ENCODE results near the gene STH.
"Not testable (repeated sequence)": the region's sequence is repeated elsewhere in the genome, so short reads cannot be mapped to it uniquely, and the experiment has no call there.

The STH gene

DNA sequence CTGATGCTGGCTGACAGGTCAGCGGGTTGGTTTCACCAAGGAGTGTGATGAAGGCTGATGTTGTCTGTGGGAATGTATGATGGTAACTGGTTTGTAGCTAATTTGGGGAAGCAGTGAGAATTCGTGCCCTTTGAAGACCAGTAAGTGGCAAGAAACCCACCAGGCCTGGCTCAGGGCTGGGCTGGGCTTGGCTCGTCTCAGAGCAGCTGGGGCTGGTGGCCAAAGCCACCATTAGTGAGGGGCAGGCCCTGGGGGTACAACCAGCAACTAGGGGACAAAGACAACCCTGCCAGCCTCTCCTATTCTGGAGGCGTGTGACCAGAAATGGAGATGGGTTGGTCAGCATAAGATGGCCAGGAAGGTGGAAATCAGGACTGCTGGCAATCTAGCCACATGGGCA lies 13.0 kb upstream of the STH start:
- no peak for ATAC-seq

DNA sequence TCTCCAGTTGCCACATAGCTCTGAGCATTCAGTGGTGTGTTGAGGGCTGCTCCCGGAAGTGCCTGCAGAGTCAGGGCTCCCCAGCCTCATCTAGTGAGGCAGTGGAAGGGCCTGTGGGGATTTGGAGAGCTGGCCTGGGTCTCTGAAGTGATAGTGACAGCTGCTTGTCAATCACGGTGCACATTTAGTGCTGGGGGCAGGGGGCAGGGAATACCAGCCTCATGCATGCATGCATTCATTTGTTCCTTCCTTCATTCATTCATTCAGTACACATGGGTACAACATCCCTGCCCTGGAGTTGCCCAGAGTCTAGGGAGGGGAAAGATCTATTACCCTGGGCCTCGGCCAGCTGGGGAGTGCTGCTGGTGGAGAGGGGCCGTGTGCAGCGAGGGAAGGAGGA lies 11.3 kb upstream of the STH start:
- no peak for ATAC-seq

DNA sequence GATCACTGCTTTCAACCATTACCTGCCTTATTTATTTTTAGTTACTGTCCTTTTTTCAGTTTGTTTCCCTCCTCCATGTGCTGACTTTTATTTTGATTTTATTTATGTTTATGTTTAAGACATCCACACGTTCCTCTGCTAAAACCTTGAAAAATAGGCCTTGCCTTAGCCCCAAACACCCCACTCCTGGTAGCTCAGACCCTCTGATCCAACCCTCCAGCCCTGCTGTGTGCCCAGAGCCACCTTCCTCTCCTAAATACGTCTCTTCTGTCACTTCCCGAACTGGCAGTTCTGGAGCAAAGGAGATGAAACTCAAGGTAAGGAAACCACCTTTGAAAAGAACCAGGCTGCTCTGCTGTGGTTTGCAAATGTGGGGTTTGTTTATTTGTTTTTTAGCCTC lies 9.3 kb upstream of the STH start:
- no peak for ATAC-seq

DNA sequence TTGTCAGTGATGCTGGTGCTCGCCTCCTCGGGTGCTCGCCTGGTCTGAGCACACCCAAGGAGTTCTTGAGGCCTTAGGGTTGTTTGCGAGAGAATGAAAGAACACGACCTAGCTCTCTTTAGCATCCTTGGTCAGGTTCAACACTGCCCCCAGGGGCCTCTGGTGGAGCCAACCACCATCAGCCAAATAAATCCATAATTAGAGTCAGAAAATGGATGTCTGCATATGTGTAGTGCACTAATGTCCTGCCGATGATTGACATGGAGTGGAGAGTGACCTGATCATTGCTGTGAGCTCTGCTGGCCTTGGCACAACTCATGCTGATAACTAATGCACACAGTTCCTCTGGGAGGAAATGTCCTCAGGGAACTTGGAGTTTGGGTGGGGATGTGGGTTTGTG lies 8.2 kb upstream of the STH start:
- ATAC-seq, result no peak

DNA sequence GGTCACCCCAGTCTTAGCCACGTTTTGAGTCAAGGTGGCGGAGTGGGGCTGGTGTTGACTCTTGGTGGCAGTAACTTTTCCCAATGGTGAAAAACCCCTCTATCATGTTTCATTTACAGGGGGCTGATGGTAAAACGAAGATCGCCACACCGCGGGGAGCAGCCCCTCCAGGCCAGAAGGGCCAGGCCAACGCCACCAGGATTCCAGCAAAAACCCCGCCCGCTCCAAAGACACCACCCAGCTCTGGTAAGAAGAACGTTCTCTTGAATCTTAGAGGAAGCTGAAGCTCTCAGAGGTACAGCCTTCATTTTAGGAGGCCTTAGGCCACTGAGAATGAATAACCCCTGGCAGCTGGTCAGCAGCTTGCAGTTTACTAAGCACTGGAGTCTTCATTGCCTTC lies 7.7 kb upstream of the STH start:
- ATAC-seq, result no peak

DNA sequence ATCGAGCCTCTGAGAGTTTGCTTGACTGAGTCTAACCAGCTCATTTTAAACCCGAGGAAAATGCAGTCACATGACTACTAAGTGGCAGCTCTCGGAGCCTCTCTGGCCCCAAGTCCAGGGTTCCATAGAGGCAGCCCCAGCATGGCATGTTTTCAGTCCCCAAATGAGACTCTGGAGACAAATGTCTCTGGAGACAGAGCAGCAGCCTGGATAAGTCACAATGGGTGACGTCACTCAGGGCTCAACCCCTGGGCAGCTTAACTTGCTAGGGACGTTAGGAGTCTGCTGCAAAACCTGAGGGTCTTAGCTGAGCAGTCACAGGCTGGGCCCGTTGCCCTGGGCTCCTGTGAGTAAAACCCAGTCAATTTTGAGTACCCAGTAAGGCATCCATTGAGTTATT lies 6.9 kb upstream of the STH start:
- ATAC-seq, result no peak

DNA sequence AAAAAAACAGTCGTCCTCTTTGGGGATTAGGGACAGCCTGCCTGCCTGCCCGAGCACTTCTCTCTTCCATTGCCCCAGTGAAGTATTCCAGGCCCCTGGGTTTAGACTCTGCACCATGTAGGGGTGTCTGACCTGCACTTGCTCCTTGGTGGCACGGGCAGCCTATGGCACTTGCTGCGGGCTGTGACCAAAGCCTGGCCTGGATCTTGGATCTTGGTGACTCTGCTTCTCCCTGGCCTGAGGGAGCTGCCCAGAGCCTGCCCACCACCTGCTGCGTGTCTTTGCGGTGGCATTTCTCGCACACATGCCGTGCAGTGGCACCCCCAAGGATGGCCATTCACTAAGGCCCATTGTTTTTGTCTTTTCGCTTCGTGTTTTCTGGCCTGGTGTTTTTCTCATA lies 6.1 kb upstream of the STH start:
- ATAC-seq, result no peak

DNA sequence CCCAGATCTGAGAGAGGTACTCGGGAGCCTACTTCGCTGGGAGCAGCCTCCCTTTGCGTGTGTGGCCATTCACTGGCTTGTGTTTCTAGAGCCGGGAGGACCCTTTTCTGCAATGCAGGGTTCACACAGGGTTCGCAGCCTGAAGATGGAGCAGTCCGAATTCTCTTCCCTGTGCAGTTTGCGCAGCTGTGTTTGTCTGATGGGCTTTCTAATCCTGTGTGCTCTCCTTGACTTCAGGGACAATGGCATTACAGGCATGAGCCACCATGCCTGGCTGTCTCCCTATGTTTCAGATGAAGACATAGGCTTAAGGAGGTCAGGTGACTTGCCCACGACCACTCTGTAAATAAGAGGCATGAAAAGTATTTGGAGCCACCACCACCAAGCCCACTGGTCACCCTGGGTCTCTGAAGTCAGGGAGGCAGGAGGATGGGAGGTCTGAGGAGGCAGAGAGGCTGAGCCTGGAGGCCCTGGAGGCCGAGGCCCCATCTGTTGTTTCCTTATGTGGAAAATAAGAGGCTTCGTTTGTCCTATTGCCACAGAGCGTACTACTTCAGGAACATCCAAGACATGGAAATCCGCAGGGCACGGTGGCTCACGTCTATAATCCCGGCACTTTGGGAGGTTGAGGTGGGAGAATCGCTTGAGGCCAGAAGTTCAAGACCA lies 5.0 kb upstream of the STH start:
- no peak for ATAC-seq

DNA sequence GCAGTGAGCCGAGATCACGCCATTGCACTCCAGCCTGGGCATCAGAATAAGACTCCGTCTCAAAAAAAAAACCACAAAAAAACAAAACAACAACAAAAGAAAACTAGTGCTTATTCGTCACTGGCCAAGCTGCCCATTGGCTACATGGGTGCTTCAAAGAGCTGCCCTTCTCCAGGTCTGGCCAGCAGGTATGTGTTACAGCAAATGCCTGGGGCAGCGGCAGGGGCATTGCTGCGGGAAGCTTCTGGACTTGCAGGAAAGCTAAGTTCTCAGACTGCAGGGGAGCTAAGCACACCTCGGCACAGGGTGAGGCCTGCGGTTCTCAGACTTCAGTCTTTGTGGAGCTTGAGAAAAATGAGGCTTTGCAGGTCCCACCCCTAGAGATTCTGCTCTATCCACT lies 4.1 kb upstream of the STH start:
- no peak for ATAC-seq

DNA sequence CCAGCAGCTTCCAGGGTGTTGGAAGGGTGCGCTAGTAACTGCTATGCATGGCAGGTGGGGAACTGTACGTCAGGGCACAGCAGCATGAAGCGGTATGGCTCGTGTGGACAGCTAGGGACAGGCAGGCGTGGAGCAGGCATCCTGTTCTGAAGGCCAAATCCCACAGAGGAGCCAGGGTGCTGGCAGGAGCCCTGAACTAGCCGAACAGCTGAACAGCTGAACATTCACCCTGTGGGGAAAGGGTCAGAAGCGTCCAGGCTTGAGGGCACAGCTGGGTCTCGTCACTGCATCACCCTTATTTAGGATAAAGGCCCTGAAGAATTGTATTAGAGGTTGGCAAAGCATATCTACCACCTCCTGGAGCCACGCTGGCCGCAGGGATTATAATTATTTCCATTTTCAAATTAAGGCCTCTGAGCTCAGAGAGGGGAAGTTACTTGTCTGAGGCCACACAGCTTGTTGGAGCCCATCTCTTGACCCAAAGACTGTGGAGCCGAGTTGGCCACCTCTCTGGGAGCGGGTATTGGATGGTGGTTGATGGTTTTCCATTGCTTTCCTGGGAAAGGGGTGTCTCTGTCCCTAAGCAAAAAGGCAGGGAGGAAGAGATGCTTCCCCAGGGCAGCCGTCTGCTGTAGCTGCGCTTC lies 3.3 kb upstream of the STH start:
- ATAC-seq, result no peak

DNA sequence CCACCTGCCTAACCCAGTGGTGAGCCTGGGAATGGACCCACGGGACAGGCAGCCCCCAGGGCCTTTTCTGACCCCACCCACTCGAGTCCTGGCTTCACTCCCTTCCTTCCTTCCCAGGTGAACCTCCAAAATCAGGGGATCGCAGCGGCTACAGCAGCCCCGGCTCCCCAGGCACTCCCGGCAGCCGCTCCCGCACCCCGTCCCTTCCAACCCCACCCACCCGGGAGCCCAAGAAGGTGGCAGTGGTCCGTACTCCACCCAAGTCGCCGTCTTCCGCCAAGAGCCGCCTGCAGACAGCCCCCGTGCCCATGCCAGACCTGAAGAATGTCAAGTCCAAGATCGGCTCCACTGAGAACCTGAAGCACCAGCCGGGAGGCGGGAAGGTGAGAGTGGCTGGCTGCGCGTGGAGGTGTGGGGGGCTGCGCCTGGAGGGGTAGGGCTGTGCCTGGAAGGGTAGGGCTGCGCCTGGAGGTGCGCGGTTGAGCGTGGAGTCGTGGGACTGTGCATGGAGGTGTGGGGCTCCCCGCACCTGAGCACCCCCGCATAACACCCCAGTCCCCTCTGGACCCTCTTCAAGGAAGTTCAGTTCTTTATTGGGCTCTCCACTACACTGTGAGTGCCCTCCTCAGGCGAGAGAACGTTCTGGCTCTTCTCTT lies 2.6 kb upstream of the STH start:
- no peak for ATAC-seq

DNA sequence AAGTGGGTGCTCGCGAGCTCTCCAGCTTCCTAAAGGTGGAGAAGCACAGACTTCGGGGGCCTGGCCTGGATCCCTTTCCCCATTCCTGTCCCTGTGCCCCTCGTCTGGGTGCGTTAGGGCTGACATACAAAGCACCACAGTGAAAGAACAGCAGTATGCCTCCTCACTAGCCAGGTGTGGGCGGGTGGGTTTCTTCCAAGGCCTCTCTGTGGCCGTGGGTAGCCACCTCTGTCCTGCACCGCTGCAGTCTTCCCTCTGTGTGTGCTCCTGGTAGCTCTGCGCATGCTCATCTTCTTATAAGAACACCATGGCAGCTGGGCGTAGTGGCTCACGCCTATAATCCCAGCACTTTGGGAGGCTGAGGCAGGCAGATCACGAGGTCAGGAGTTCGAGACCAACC lies 1.9 kb upstream of the STH start:
- ATAC-seq, result no peak

DNA sequence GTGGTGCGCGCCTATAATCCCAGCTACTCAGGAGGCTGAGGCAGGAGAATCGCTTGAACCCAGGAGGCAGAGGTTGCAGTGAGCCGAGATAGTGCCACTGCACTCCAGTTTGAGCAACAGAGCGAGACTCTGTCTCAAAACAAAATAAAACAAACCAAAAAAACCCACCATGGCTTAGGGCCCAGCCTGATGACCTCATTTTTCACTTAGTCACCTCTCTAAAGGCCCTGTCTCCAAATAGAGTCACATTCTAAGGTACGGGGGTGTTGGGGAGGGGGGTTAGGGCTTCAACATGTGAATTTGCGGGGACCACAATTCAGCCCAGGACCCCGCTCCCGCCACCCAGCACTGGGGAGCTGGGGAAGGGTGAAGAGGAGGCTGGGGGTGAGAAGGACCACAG lies 1.4 kb upstream of the STH start:
- ATAC-seq, result no peak

DNA sequence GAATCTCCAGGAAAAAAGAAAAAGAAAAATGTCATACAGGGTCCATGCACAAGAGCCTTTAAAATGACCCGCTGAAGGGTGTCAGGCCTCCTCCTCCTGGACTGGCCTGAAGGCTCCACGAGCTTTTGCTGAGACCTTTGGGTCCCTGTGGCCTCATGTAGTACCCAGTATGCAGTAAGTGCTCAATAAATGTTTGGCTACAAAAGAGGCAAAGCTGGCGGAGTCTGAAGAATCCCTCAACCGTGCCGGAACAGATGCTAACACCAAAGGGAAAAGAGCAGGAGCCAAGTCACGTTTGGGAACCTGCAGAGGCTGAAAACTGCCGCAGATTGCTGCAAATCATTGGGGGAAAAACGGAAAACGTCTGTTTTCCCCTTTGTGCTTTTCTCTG lies 845 bp downstream of the STH start:
- no peak for ATAC-seq

DNA sequence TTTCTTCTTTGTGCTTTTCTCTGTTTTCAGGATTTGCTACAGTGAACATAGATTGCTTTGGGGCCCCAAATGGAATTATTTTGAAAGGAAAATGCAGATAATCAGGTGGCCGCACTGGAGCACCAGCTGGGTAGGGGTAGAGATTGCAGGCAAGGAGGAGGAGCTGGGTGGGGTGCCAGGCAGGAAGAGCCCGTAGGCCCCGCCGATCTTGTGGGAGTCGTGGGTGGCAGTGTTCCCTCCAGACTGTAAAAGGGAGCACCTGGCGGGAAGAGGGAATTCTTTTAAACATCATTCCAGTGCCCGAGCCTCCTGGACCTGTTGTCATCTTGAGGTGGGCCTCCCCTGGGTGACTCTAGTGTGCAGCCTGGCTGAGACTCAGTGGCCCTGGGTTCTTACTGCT lies 1.2 kb downstream of the STH start:
- ATAC-seq, result no peak

DNA sequence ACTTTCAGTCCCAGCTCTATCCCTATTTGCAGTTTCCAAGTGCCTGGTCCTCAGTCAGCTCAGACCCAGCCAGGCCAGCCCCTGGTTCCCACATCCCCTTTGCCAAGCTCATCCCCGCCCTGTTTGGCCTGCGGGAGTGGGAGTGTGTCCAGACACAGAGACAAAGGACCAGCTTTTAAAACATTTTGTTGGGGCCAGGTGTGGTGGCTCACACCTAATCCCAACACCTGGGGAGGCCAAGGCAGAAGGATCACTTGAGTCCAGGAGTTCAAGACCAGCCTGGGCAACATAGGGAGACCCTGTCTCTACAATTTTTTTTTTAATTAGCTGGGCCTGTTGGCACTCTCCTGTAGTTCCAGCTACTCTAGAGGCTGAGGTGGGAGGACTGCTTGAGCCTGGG lies 1.7 kb downstream of the STH start:
- ATAC-seq, result no peak

DNA sequence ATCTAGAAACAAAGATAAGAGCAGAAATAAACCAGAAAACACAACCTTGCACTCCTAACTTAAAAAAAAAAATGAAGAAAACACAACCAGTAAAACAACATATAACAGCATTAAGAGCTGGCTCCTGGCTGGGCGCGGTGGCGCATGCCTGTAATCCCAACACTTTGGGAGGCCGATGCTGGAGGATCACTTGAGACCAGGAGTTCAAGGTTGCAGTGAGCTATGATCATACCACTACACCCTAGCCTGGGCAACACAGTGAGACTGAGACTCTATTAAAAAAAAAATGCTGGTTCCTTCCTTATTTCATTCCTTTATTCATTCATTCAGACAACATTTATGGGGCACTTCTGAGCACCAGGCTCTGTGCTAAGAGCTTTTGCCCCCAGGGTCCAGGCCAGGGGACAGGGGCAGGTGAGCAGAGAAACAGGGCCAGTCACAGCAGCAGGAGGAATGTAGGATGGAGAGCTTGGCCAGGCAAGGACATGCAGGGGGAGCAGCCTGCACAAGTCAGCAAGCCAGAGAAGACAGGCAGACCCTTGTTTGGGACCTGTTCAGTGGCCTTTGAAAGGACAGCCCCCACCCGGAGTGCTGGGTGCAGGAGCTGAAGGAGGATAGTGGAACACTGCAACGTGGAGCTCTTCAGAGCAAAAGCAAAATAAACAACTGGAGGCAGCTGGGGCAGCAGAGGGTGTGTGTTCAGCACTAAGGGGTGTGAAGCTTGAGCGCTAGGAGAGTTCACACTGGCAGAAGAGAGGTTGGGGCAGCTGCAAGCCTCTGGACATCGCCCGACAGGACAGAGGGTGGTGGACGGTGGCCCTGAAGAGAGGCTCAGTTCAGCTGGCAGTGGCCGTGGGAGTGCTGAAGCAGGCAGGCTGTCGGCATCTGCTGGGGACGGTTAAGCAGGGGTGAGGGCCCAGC lies 2.6 kb downstream of the STH start:
- ATAC-seq, result no peak

DNA sequence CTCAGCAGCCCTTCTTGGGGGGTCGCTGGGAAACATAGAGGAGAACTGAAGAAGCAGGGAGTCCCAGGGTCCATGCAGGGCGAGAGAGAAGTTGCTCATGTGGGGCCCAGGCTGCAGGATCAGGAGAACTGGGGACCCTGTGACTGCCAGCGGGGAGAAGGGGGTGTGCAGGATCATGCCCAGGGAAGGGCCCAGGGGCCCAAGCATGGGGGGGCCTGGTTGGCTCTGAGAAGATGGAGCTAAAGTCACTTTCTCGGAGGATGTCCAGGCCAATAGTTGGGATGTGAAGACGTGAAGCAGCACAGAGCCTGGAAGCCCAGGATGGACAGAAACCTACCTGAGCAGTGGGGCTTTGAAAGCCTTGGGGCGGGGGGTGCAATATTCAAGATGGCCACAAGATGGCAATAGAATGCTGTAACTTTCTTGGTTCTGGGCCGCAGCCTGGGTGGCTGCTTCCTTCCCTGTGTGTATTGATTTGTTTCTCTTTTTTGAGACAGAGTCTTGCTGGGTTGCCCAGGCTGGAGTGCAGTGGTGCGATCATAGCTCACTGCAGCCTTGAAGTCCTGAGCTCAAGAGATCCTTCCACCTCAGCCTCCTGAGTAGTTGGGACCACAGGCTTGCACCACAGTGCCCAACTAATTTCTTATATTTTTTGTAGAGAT lies 3.4 kb downstream of the STH start:
- peak; percentile 89 to 92 for ATAC-seq

DNA sequence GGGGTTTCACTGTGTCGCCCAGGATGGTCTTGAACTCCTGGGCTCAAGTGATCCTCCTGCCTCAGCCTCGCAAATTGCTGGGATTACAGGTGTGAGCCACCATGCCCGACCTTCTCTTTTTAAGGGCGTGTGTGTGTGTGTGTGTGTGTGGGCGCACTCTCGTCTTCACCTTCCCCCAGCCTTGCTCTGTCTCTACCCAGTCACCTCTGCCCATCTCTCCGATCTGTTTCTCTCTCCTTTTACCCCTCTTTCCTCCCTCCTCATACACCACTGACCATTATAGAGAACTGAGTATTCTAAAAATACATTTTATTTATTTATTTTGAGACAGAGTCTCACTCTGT lies 3.9 kb downstream of the STH start:
- ATAC-seq, result peak in 1 of 2 donors; percentile 19

DNA sequence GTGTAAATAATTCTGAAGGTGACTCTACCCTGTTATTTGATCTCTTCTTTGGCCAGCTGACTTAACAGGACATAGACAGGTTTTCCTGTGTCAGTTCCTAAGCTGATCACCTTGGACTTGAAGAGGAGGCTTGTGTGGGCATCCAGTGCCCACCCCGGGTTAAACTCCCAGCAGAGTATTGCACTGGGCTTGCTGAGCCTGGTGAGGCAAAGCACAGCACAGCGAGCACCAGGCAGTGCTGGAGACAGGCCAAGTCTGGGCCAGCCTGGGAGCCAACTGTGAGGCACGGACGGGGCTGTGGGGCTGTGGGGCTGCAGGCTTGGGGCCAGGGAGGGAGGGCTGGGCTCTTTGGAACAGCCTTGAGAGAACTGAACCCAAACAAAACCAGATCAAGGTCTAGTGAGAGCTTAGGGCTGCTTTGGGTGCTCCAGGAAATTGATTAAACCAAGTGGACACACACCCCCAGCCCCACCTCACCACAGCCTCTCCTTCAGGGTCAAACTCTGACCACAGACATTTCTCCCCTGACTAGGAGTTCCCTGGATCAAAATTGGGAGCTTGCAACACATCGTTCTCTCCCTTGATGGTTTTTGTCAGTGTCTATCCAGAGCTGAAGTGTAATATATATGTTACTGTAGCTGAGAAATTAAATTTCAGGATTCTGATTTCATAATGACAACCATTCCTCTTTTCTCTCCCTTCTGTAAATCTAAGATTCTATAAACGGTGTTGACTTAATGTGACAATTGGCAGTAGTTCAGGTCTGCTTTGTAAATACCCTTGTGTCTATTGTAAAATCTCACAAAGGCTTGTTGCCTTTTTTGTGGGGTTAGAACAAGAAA lies 5.1 kb downstream of the STH start:
- ATAC-seq, result no peak

DNA sequence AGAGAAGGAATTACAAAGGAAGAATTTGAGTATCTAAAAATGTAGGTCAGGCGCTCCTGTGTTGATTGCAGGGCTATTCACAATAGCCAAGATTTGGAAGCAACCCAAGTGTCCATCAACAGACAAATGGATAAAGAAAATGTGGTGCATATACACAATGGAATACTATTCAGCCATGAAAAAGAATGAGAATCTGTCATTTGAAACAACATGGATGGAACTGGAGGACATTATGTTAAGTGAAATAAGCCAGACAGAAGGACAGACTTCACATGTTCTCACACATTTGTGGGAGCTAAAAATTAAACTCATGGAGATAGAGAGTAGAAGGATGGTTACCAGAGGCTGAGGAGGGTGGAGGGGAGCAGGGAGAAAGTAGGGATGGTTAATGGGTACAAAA lies 7.0 kb downstream of the STH start:
- not testable (repeated sequence) for ATAC-seq

DNA sequence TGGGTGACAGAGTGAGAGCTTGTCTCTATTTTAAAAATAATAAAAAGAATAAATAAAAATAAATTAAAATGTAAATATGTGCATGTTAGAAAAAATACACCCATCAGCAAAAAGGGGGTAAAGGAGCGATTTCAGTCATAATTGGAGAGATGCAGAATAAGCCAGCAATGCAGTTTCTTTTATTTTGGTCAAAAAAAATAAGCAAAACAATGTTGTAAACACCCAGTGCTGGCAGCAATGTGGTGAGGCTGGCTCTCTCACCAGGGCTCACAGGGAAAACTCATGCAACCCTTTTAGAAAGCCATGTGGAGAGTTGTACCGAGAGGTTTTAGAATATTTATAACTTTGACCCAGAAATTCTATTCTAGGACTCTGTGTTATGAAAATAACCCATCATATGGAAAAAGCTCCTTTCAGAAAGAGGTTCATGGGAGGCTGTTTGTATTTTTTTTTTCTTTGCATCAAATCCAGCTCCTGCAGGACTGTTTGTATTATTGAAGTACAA lies 8.5 kb downstream of the STH start:
- ATAC-seq, result no peak
